HEK293 (cell line): ENCODE data around the gene TST.

ENCODE experiments used
- CTCF ChIA-PET: fragments of 350-600 bp; formaldehyde crosslinking; extraction: SDS; loops from one replicate; lab custom pipeline; 2021; ENCODE audit warnings: antibody characterized with exemption; lab: Yijun Ruan, JAX
- POLR2A ChIA-PET: fragments of 300-600 bp; formaldehyde crosslinking; extraction: SDS; loops from one replicate; lab custom pipeline; 2020; ENCODE audit warnings: antibody characterized with exemption, inconsistent platforms; lab: Yijun Ruan, JAX
- H3K27ac ChIP-seq: fragments of 200-500 bp; sonication (Bioruptor generic); 2 replicates; pipeline ENCODE4 v1.5.1; 2014; ENCODE audit warnings: low read depth, low read length, control low read depth, inconsistent platforms; ENCODE audit errors: extremely low read depth
- H3K36me3 ChIP-seq, 2 experiments: fragments of 200-500 bp in 1 of 2; sonication (Bioruptor generic) in 1 of 2; 1 replicate in 1 of 2; 2 replicates in 1 of 2; pipeline ENCODE4 v1.5.1; 2014 to 2017; ENCODE audit warnings: inconsistent platforms in 2 of 2, low read length in 2 of 2; ENCODE audit not compliant: control insufficient read depth in 2 of 2, insufficient read depth in 1 of 2
- H3K4me1 ChIP-seq: fragments of 200-500 bp; sonication (Bioruptor generic); 2 replicates; pipeline ENCODE4 v1.5.1; 2014; ENCODE audit warnings: mild to moderate bottlenecking, low read length, inconsistent platforms; ENCODE audit not compliant: control insufficient read depth, insufficient read depth
- H3K4me3 ChIP-seq: 2 replicates; pipeline ENCODE4 v1.5.1; 2011; ENCODE audit warnings: low read depth, mild to moderate bottlenecking, control low read depth, low read length, moderate library complexity
- H3K9me3 ChIP-seq: fragments of 200-500 bp; sonication (Bioruptor generic); 2 replicates; pipeline ENCODE4 v1.5.1; 2014; ENCODE audit warnings: low read depth, low read length, inconsistent platforms; ENCODE audit not compliant: control insufficient read depth, insufficient read depth
- BCL11A ChIP-seq: fragments of 450-650 bp; formaldehyde crosslinking; IDR thresholded peaks from 2 replicates; pipeline ENCODE4 v1.5.1; 2016; ENCODE audit warnings: low read depth, missing biosample characterization, missing genetic modification characterization
- GLIS1 ChIP-seq: fragments of 450-650 bp; formaldehyde crosslinking; IDR thresholded peaks from 2 replicates; pipeline ENCODE4 v1.5.1; 2016; ENCODE audit warnings: missing biosample characterization, missing genetic modification characterization
- GLIS2 ChIP-seq: fragments of 450-650 bp; formaldehyde crosslinking; IDR thresholded peaks from 2 replicates; pipeline ENCODE4 v1.5.1; 2016; ENCODE audit warnings: missing biosample characterization, missing genetic modification characterization
- OVOL3 ChIP-seq: fragments of 450-650 bp; formaldehyde crosslinking; IDR thresholded peaks from 2 replicates; pipeline ENCODE4 v1.5.1; 2016; ENCODE audit warnings: missing biosample characterization, missing genetic modification characterization
- SCRT2 ChIP-seq: fragments of 450-650 bp; formaldehyde crosslinking; IDR thresholded peaks from 2 replicates; pipeline ENCODE4 v1.5.1; 2016; ENCODE audit warnings: missing biosample characterization, missing genetic modification characterization
- ZFHX2 ChIP-seq: fragments of 450-650 bp; formaldehyde crosslinking; conservative IDR thresholded peaks from 2 replicates; pipeline ENCODE4 v1.5.1; 2016; ENCODE audit warnings: missing biosample characterization, missing genetic modification characterization
- ZNF174 ChIP-seq: fragments of 450-650 bp; formaldehyde crosslinking; IDR thresholded peaks from 2 replicates; pipeline ENCODE4 v1.5.0; 2017; ENCODE audit warnings: missing biosample characterization, mild to moderate bottlenecking, missing genetic modification characterization
- ZNF221 ChIP-seq: fragments of 450-650 bp; formaldehyde crosslinking; IDR thresholded peaks from 2 replicates; pipeline ENCODE4 v1.5.1; 2017; ENCODE audit warnings: missing biosample characterization, missing genetic modification characterization, borderline replicate concordance
- ZNF23 ChIP-seq: fragments of 450-650 bp; formaldehyde crosslinking; IDR thresholded peaks from 2 replicates; pipeline ENCODE4 v1.5.1; 2016; ENCODE audit warnings: missing biosample characterization, missing genetic modification characterization, borderline replicate concordance
- ZNF416 ChIP-seq: fragments of 450-650 bp; formaldehyde crosslinking; IDR thresholded peaks from 2 replicates; pipeline ENCODE4 v1.5.1; 2016; ENCODE audit warnings: missing biosample characterization, missing genetic modification characterization
- ZNF510 ChIP-seq: fragments of 450-650 bp; formaldehyde crosslinking; IDR thresholded peaks from 2 replicates; pipeline ENCODE4 v1.5.1; 2018; ENCODE audit warnings: mild to moderate bottlenecking, missing genetic modification characterization, missing biosample characterization; ENCODE audit not compliant: insufficient replicate concordance
- ZNF521 ChIP-seq: fragments of 450-650 bp; formaldehyde crosslinking; IDR thresholded peaks from 2 replicates; pipeline ENCODE4 v1.5.1; 2017; ENCODE audit warnings: missing biosample characterization, mild to moderate bottlenecking, missing genetic modification characterization
- ZNF548 ChIP-seq: fragments of 450-650 bp; formaldehyde crosslinking; IDR thresholded peaks from 2 replicates; pipeline ENCODE4 v1.5.1; 2016; ENCODE audit warnings: missing biosample characterization, missing genetic modification characterization
- ZNF549 ChIP-seq: fragments of 450-650 bp; IDR thresholded peaks from 2 replicates; pipeline ENCODE4 v1.5.1; 2018; ENCODE audit warnings: missing biosample characterization, missing genetic modification characterization, mild to moderate bottlenecking, inconsistent platforms, moderate library complexity
- ZNF560 ChIP-seq: fragments of 450-650 bp; formaldehyde crosslinking; IDR thresholded peaks from 2 replicates; pipeline ENCODE4 v1.5.1; 2017; ENCODE audit warnings: missing biosample characterization, missing genetic modification characterization, borderline replicate concordance
- ZNF600 ChIP-seq: fragments of 450-650 bp; formaldehyde crosslinking; IDR thresholded peaks from 2 replicates; pipeline ENCODE4 v1.5.1; 2016; ENCODE audit warnings: missing biosample characterization, missing genetic modification characterization
- ZNF792 ChIP-seq: fragments of 450-650 bp; formaldehyde crosslinking; IDR thresholded peaks from 2 replicates; pipeline ENCODE4 v1.5.1; 2016; ENCODE audit warnings: missing biosample characterization, missing genetic modification characterization
- TF ChIP-seq, protein P1 (sequence below): fragments of 450-650 bp; formaldehyde crosslinking; IDR thresholded peaks from 2 replicates; pipeline ENCODE4 v1.5.1; 2016; ENCODE audit warnings: missing biosample characterization, missing genetic modification characterization
- TF ChIP-seq, protein P2 (sequence below): fragments of 450-650 bp; formaldehyde crosslinking; IDR thresholded peaks from 2 replicates; pipeline ENCODE4 v1.5.1; 2016; ENCODE audit warnings: missing biosample characterization, missing genetic modification characterization
- TF ChIP-seq, protein P3 (sequence below): IDR thresholded peaks from 2 replicates; pipeline ENCODE4 v1.6.1; 2011; ENCODE audit warnings: mild to moderate bottlenecking, low read depth, low read length, borderline replicate concordance

The TST gene

DNA sequence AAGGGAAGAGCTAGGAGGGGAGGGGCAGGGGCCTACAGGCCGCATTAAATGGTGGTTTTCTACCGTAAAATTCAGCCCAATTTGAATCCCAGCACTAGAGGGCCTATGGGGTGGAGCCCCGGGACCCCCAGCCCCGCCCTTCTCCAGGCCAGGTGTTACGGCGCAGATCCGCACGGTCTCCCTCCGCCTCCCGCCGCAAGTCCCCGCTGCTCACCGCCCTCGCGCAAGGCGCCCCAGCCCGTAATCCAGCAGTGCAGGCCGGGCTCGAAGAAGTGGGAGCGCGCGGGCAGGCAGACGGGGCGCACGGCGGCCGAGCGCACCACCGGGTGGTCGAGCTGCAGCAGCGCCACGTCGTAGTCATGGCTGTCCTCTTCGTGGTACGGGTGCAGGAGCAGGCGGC, 49.6 kb upstream of the TST start (continued):
- TF ChIP-seq, protein P1, sequence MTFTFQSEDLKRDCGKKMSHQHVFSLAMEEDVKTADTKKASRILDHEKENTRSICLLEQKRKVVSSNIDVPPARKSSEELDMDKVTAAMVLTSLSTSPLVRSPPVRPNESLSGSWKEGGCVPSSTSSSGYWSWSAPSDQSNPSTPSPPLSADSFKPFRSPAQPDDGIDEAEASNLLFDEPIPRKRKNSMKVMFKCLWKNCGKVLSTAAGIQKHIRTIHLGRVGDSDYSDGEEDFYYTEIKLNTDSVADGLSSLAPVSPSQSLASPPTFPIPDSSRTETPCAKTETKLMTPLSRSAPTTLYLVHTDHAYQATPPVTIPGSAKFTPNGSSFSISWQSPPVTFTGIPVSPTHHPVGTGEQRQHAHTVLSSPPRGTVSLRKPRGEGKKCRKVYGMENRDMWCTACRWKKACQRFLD (tag by site-specific recombination): no peak
- TF ChIP-seq ZNF560 (tag by site-specific recombination) (no peak), ZNF548 (no peak), GLIS2 (tag by site-specific recombination) (no peak), ZNF221 (tag by site-specific recombination) (no peak), ZNF792 (no peak), ZNF510 (tag by site-specific recombination) (no peak), ZNF174 (tag by site-specific recombination) (no peak)

DNA sequence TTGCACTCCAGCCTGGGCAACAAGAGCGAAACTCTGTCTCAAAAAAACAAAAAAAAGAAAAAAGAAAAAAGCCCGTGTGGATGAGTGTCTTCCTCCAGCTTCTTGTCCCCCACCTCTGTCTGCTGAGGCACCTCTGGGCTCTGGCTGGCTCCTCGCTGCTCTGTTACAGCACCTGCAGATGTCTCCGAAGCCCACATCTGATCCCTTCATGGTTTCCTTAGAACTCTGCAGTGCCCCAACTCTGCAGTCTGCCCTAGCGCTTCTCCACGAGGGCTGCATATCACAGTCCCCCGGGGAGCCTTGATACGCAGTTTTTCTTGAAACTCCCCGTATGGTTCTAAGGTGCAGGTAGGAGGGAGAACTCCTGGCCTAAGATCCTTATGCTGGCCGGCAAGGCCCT, 48.2 kb upstream of the TST start:
- Histone ChIP-seq H3K36me3 (no peaks in the 10 kb centered on the region), H3K4me3 (no peak overlapping the region), H3K27ac (no peak overlapping the region), H3K4me1 (no peaks in the 10 kb centered on the region), H3K9me3 (no peaks in the 10 kb centered on the region)
- TF ChIP-seq SCRT2 (tag by site-specific recombination) (no peak), ZNF416 (tag by site-specific recombination) (no peak), ZNF549 (tag by site-specific recombination) (no peak), ZNF23 (tag by site-specific recombination) (no peak), ZNF521 (no peak), BCL11A (no peak), OVOL3 (tag by site-specific recombination) (no peak), ZFHX2 (tag by site-specific recombination) (no peak)
- TF ChIP-seq, protein P2, sequence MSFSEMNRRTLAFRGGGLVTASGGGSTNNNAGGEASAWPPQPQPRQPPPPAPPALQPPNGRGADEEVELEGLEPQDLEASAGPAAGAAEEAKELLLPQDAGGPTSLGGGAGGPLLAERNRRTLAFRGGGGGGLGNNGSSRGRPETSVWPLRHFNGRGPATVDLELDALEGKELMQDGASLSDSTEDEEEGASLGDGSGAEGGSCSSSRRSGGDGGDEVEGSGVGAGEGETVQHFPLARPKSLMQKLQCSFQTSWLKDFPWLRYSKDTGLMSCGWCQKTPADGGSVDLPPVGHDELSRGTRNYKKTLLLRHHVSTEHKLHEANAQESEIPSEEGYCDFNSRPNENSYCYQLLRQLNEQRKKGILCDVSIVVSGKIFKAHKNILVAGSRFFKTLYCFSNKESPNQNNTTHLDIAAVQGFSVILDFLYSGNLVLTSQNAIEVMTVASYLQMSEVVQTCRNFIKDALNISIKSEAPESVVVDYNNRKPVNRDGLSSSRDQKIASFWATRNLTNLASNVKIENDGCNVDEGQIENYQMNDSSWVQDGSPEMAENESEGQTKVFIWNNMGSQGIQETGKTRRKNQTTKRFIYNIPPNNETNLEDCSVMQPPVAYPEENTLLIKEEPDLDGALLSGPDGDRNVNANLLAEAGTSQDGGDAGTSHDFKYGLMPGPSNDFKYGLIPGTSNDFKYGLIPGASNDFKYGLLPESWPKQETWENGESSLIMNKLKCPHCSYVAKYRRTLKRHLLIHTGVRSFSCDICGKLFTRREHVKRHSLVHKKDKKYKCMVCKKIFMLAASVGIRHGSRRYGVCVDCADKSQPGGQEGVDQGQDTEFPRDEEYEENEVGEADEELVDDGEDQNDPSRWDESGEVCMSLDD (tag by site-specific recombination): no peak
- TF ChIP-seq, protein P3, sequence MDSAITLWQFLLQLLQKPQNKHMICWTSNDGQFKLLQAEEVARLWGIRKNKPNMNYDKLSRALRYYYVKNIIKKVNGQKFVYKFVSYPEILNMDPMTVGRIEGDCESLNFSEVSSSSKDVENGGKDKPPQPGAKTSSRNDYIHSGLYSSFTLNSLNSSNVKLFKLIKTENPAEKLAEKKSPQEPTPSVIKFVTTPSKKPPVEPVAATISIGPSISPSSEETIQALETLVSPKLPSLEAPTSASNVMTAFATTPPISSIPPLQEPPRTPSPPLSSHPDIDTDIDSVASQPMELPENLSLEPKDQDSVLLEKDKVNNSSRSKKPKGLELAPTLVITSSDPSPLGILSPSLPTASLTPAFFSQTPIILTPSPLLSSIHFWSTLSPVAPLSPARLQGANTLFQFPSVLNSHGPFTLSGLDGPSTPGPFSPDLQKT: no peak
- CTCF ChIA-PET: no interaction called here
- POLR2A ChIA-PET: no interaction called here

DNA sequence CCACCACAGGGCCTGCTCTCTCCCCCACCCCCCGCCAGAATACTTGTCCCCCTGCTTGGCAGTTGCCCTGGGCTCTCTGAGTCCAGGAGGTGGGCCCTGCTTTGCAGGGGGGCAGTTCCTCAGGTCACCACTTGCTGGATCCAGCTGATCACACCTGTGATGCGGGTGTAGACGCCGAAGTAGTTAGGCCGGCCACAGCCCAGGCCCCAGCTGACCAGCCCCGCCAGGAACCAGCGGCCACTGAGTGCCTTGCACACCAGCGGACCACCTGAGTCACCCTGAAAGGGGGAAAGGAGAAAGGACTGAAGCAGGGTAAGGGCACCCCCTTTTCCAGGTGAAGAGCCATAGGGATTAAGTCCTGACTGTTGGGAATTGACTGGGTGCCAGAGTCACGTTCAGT, 46.7 kb upstream of the TST start:
- Histone ChIP-seq H3K4me3 (no peak overlapping the region), H3K27ac (no peak overlapping the region), H3K4me1 (no peaks in the 10 kb centered on the region), H3K9me3 (no peaks in the 10 kb centered on the region), H3K36me3 (peaks cover 0 to 7% of the 10 kb centered on the region in 2 experiments; a peak in 2 of 3 replicates)
- TF ChIP-seq ZNF600 (tag by site-specific recombination): no peak
- peak; percentile 31 for TF ChIP-seq GLIS1 (tag by site-specific recombination)
- ChIA-PET POLR2A (interaction anchor here (2.1 kb wide), 1 partner anchor 14 kb away, joined by 5 read pairs; the partner anchor contains the start of gene KCTD17), CTCF (interaction anchor here (0.6 to 0.7 kb wide), 3 partner anchors 20 to 135 kb away, joined by 3 to 4 read pairs (median 4); no protein-coding TSS in a partner anchor)
